Esophagus muscularis mucosa (tissue), 3 donors: Measurements from ENCODE around the gene MAP2K5.

Source experiments
- CTCF ChIP-seq, 3 experiments: fragments of 200-600 bp in 2 of 3; fragments of 450-650 bp in 1 of 3; sonication (generic) in 2 of 3; IDR thresholded peaks; one replicate each; pipeline ENCODE4 v1.5.1; 2017 to 2019; ENCODE audit warnings: antibody characterized with exemption in 3 of 3, mild to moderate bottlenecking in 2 of 3, moderate library complexity in 1 of 3
- POLR2AphosphoS5 ChIP-seq, 2 donors: sonication (generic); formaldehyde crosslinking; IDR thresholded peaks; one replicate each; pipeline ENCODE4 v1.6.1; 2017; ENCODE audit warnings: antibody characterized with exemption in 2 of 2

GRCh38 chr15:67750371-67750770 lies 207.9 kb downstream of the MAP2K5 start:
- TF ChIP-seq CTCF (IDR thresholded peaks at IDR 0.05) (no peak), POLR2AphosphoS5 (IDR thresholded peaks at IDR 0.05) (no peak)
